ENCODE results near the gene CEP55. TPM values are rescaled to one million over a fixed set of nuclear protein-coding genes. Genes with fewer than 3 reads are reported as not detected.

CEP55 gene
- total and polyA plus RNA-seq, 2 of the 8 experiments (the other 6 are each of a cell fraction or from before 2014, with no cell fraction given) = 7.0 to 19.6 TPM

GRCh38 chr10:93475871-93476270, 20.5 kb upstream of the CEP55 start:
- H2AK5ac ChIP-seq (ENCODE audit: low read depth, low read length) = no peak overlapping the region
- FAIRE-seq (no peak), DNase-seq (ENCODE audit: low read depth in 1 of 2, low spot score in 2 of 2) (no peak)
- 95% methylated on average over 2 of the region's 2 CpGs; no CpG with 5 or more reads in 1 of the 2 experiments for WGBS, 2 experiments (ENCODE audit: extremely low coverage in 1 of 2, insufficient coverage in 1 of 2, insufficient read length in 1 of 2, insufficient replicate concordance in 2 of 2, low coverage in 1 of 2, low lambda C conversion rate in 2 of 2, missing lambda C conversion rate in 1 of 2)
- no peak overlapping the region for H3K56ac ChIP-seq (replicated peaks; ENCODE audit: insufficient read length, low read depth, low read length)
- POLR2A ChIA-PET (ENCODE audit: partially characterized antibody) = no interaction called here
- H3K27me3 ChIP-seq (replicated peaks in 1 of 4; ENCODE audit: control insufficient read depth in 3 of 4, extremely low read depth in 1 of 4, insufficient read depth in 3 of 4, low read length in 3 of 4) = no peaks in the 10 kb centered on the region; a peak in 1 of 7 replicates
- CTCF ChIA-PET (ENCODE audit: partially characterized antibody) = interaction anchor here (0.7 to 8.9 kb wide), 6 partner anchors 9 to 117 kb away, joined by 3 to 63 read pairs (median 4); no protein-coding TSS in a partner anchor
- no peaks in the 10 kb centered on the region for H4K20me1 ChIP-seq (replicated peaks in 1 of 2; ENCODE audit: control insufficient read depth in 1 of 2, insufficient read depth in 2 of 2, low read length in 2 of 2)
- no peak overlapping the region for H4K91ac ChIP-seq (replicated peaks; ENCODE audit: insufficient read length, low read length)
- no peak overlapping the region for H3K18ac ChIP-seq (ENCODE audit: extremely low read depth, low read length)
- H3K4ac ChIP-seq (replicated peaks; ENCODE audit: insufficient read length, low read depth, low read length) = no peak overlapping the region
- no peaks in the 10 kb centered on the region for H3K36me3 ChIP-seq (ENCODE audit: control insufficient read depth in 2 of 4, insufficient read depth in 4 of 4, low read length in 3 of 4)
- no peak overlapping the region for H2BK12ac ChIP-seq (ENCODE audit: low read depth, low read length)
- H4K5ac ChIP-seq (ENCODE audit: insufficient read length, low read depth, low read length) = no peak overlapping the region
- no peak overlapping the region for H2BK15ac ChIP-seq (ENCODE audit: low read length)
- no peak overlapping the region for H2BK5ac ChIP-seq (ENCODE audit: low read depth, low read length)
- H3K79me2 ChIP-seq (ENCODE audit: control insufficient read depth in 1 of 2, insufficient read depth in 2 of 2, low read length in 2 of 2) = no peaks in the 10 kb centered on the region
- H3K23me2 ChIP-seq (ENCODE audit: low read depth, low read length) = no peaks in the 10 kb centered on the region
- peaks cover 0 to 4% (median 2%) of the 10 kb centered on the region in 4 experiments; a peak in 3 of 7 replicates for H3K4me1 ChIP-seq (replicated peaks in 1 of 4; ENCODE audit: control insufficient read depth in 3 of 4, insufficient read depth in 4 of 4, low read length in 3 of 4)
- H4K8ac ChIP-seq (ENCODE audit: extremely low read depth, insufficient read depth, low read length) = no peak overlapping the region
- no peak overlapping the region for H3K27ac ChIP-seq (ENCODE audit: low read depth, low read length)
- H3K4me2 ChIP-seq (ENCODE audit: insufficient read depth in 1 of 2, low read depth in 2 of 2, low read length in 2 of 2) = no peak overlapping the region
- no peaks in the 10 kb centered on the region for H3K79me1 ChIP-seq (ENCODE audit: low read depth, low read length)
- no peak overlapping the region for H2AFZ ChIP-seq (ENCODE audit: low read length)
- no peak overlapping the region for H3K4me3 ChIP-seq (ENCODE audit: extremely low read depth in 1 of 4, insufficient read depth in 2 of 4, low read depth in 3 of 4, low read length in 4 of 4)
- H3K9ac ChIP-seq (replicated peaks in 1 of 4; ENCODE audit: extremely low read depth in 1 of 4, low read depth in 3 of 4, low read length in 3 of 4) = no peak overlapping the region
- H3K9me3 ChIP-seq (ENCODE audit: insufficient read depth in 2 of 2, low read depth in 1 of 2, low read length in 1 of 2) = no peaks in the 10 kb centered on the region
- no peak overlapping the region for H3K23ac ChIP-seq (ENCODE audit: insufficient read length)
- H2BK120ac ChIP-seq (replicated peaks; ENCODE audit: low read depth, low read length) = no peak overlapping the region
- H3K14ac ChIP-seq (ENCODE audit: insufficient read length) = no peak overlapping the region
- no peak overlapping the region for H2BK20ac ChIP-seq (ENCODE audit: low read length)
- no peak for TF ChIP-seq YY1 (IDR thresholded peaks at IDR 0.05; ENCODE audit: low read depth, low read length)
- no peak for TF ChIP-seq SIX5 (IDR thresholded peaks at IDR 0.05; ENCODE audit: low read depth, low read length)
- TF ChIP-seq EZH2 (IDR thresholded peaks at IDR 0.05; ENCODE audit: low read depth, low read length, severe bottlenecking) = no peak
- TF ChIP-seq CREB1 (IDR thresholded peaks at IDR 0.05) = no peak
- no peak for TF ChIP-seq POU5F1 (IDR thresholded peaks at IDR 0.05; ENCODE audit: low read depth, low read length)
- no peak for TF ChIP-seq EP300 (IDR thresholded peaks at IDR 0.05; ENCODE audit: borderline replicate concordance in 1 of 2, low read depth in 2 of 2, low read length in 2 of 2)
- no peak for TF ChIP-seq USF2 (IDR thresholded peaks at IDR 0.05; ENCODE audit: low read length)
- no peak for TF ChIP-seq RNF2 (IDR thresholded peaks at IDR 0.05; ENCODE audit: borderline replicate concordance, low read depth, low read length, missing control alignments, poor library complexity, severe bottlenecking)
- no peak for TF ChIP-seq RAD21 (IDR thresholded peaks at IDR 0.05 in 1 of 2, conservative IDR thresholded peaks at IDR 0.05 in 1 of 2; ENCODE audit: low read depth in 2 of 2, low read length in 2 of 2)
- TF ChIP-seq JUN (IDR thresholded peaks at IDR 0.05; ENCODE audit: low read depth, low read length) = no peak
- no peak for TF ChIP-seq HDAC2 (IDR thresholded peaks at IDR 0.05; ENCODE audit: borderline replicate concordance in 1 of 2, low read depth in 2 of 2, low read length in 2 of 2)
- TF ChIP-seq SIN3A (conservative IDR thresholded peaks at IDR 0.05 in 1 of 2, IDR thresholded peaks at IDR 0.05 in 1 of 2; ENCODE audit: low read depth in 1 of 2, low read length in 2 of 2) = no peak

Measured in H1 (cell line).